WTC11 (cell line): ENCODE measurements around the gene GABBR2. TPM values are rescaled to one million over a fixed set of nuclear protein-coding genes. Genes with fewer than 3 reads are reported as not detected.

Experiments
- ATAC-seq: fragments of 200-7000 bp; cut with Tn5 transposase; 2 replicates; pipeline ENCODE4 v1.10.0; 2021; ENCODE audit warnings: mild to moderate bottlenecking, moderate library complexity
- Bru-seq: library from RNA; stranded (reverse); fragments of 400-500 nt; gene quantifications from one replicate; lab custom pipeline; 2021; lab: Mats Ljungman, UMichigan
- CTCF ChIA-PET: fragments of 300-600 bp; sonication (Branson Sonifier 250); formaldehyde crosslinking; loops from one replicate; lab custom pipeline; 2021; ENCODE audit warnings: antibody characterized with exemption; lab: Charles Lee
- POLR2A ChIA-PET: fragments of 350-600 bp; sonication (Branson Sonifier 250); formaldehyde crosslinking; loops from one replicate; lab custom pipeline; 2021; ENCODE audit warnings: antibody characterized with exemption; lab: Charles Lee
- DNase-seq: peaks from one replicate; pipeline ENCODE4 v3.0.0; 2021; ENCODE audit warnings: low spot score
- H3K27ac Mint-ChIP-seq: 2 replicates; pipeline ENCODE4 v1.8.0; 2021; ENCODE audit warnings: mixed read lengths
- H3K27me3 Mint-ChIP-seq: 2 replicates; pipeline ENCODE4 v1.8.0; 2021; ENCODE audit warnings: low read depth, mild to moderate bottlenecking, moderate library complexity, mixed read lengths
- H3K36me3 Mint-ChIP-seq: 2 replicates; pipeline ENCODE4 v1.8.0; 2021; ENCODE audit warnings: mixed read lengths
- H3K4me1 Mint-ChIP-seq: 2 replicates; pipeline ENCODE4 v1.8.0; 2022; ENCODE audit warnings: mixed read lengths
- H3K4me3 Mint-ChIP-seq: 2 replicates; pipeline ENCODE4 v1.8.0; 2021; ENCODE audit warnings: mild to moderate bottlenecking, moderate library complexity, mixed read lengths
- H3K9me3 Mint-ChIP-seq: 2 replicates; pipeline ENCODE4 v1.8.0; 2021; ENCODE audit warnings: mixed read lengths
- ARID4B ChIP-seq: sonication (generic); formaldehyde crosslinking; IDR thresholded peaks from 2 replicates; pipeline ENCODE4 v1.8.0; 2023; ENCODE audit warnings: missing genetic modification reagents, mild to moderate bottlenecking, borderline replicate concordance
- ELF4 ChIP-seq: sonication (generic); formaldehyde crosslinking; IDR thresholded peaks from 2 replicates; pipeline ENCODE4 v1.8.1; 2022; ENCODE audit warnings: low read depth, mild to moderate bottlenecking, moderate library complexity, missing genetic modification reagents
- ETV6 ChIP-seq: sonication (generic); formaldehyde crosslinking; IDR thresholded peaks from 2 replicates; pipeline ENCODE4 v1.8.1; 2022; ENCODE audit warnings: mild to moderate bottlenecking, missing genetic modification reagents
- FOXK1 ChIP-seq: sonication (generic); formaldehyde crosslinking; IDR thresholded peaks from 2 replicates; pipeline ENCODE4 v1.8.0; 2022; ENCODE audit warnings: mild to moderate bottlenecking, moderate library complexity, missing genetic modification reagents
- JAZF1 ChIP-seq: fragments of 250-450 bp; sonication (Bioruptor Pico); IDR thresholded peaks from 2 replicates; pipeline ENCODE4 v1.9.0; 2021; ENCODE audit warnings: moderate library complexity, mild to moderate bottlenecking, inconsistent platforms
- KAT7 ChIP-seq: sonication (generic); formaldehyde crosslinking; IDR thresholded peaks from 2 replicates; pipeline ENCODE4 v1.8.1; 2023; ENCODE audit warnings: missing genetic modification reagents, mild to moderate bottlenecking, borderline replicate concordance
- MAX ChIP-seq: sonication (generic); formaldehyde crosslinking; IDR thresholded peaks from 2 replicates; pipeline ENCODE4 v1.8.0; 2022; ENCODE audit warnings: mild to moderate bottlenecking, missing genetic modification reagents
- NFYB ChIP-seq: sonication (generic); formaldehyde crosslinking; conservative IDR thresholded peaks from 2 replicates; pipeline ENCODE4 v1.8.0; 2022; ENCODE audit warnings: low read depth, missing genetic modification reagents
- OVOL2 ChIP-seq: fragments of 250-450 bp; sonication (Bioruptor Pico); IDR thresholded peaks from 2 replicates; pipeline ENCODE4 v1.9.0; 2021; ENCODE audit warnings: mild to moderate bottlenecking, borderline replicate concordance
- PRRX2 ChIP-seq: fragments of 250-450 bp; sonication (Bioruptor Pico); IDR thresholded peaks from 2 replicates; pipeline ENCODE4 v1.8.0; 2021; ENCODE audit warnings: mild to moderate bottlenecking
- SOX15 ChIP-seq: fragments of 250-450 bp; sonication (Bioruptor Pico); IDR thresholded peaks from 2 replicates; pipeline ENCODE4 v1.9.0; 2021; ENCODE audit warnings: mild to moderate bottlenecking
- ZBTB21 ChIP-seq: sonication (generic); formaldehyde crosslinking; IDR thresholded peaks from 2 replicates; pipeline ENCODE4 v1.8.1; 2023; ENCODE audit warnings: mild to moderate bottlenecking, missing genetic modification reagents, borderline replicate concordance
- ZNF281 ChIP-seq: sonication (generic); formaldehyde crosslinking; IDR thresholded peaks from 2 replicates; pipeline ENCODE4 v1.8.0; 2023; ENCODE audit warnings: mild to moderate bottlenecking, missing genetic modification reagents
- ZNF423 ChIP-seq: fragments of 250-450 bp; sonication (Bioruptor Pico); IDR thresholded peaks from 2 replicates; pipeline ENCODE4 v2.1.2; 2022; ENCODE audit warnings: mild to moderate bottlenecking, moderate library complexity
- long read RNA-seq, 3 experiments: library from RNA in 1 of 3; library from capped mRNA in 1 of 3; library from polyadenylated mRNA in 1 of 3; unstranded in 2 of 3; stranded (forward) in 1 of 3; transcript quantifications; one replicate each; pipeline ENCODE4 v2.0.0, GENCODE V29; 2021
- total RNA-seq: library from RNA; stranded (reverse); gene quantifications from 3 replicates; pipeline ENCODE4 v1.2.3, GENCODE V29; 2021
- TF ChIP-seq, protein P1 (sequence below): fragments of 250-450 bp; sonication (Bioruptor Pico); IDR thresholded peaks from 2 replicates; pipeline ENCODE4 v1.9.0; 2021; ENCODE audit warnings: mild to moderate bottlenecking, borderline replicate concordance
- TF ChIP-seq, protein P2 (sequence below): sonication (generic); formaldehyde crosslinking; conservative IDR thresholded peaks from 2 replicates; pipeline ENCODE4 v1.8.1; 2023; ENCODE audit warnings: mild to moderate bottlenecking, low read depth, missing genetic modification reagents, moderate library complexity

The GABBR2 gene
- 0.92 to 2.2 TPM (median 1.5 TPM) in 3 replicates for total RNA-seq
- percentile 17 among the genes with signal in this experiment for Bru-seq, nascent RNA
- long read RNA-seq, experiment 1, full-length matches to known transcripts = 4 of 7 reads
- long read RNA-seq, experiment 1, partial matches to known transcripts = 1 of 7 reads
- long read RNA-seq, experiment 1, other reads (novel, unspliced or antisense) = 2 of 7 reads
- long read RNA-seq, experiment 2, partial matches to known transcripts = 0 of 2 reads
- long read RNA-seq, experiment 2, other reads (novel, unspliced or antisense) = 2 of 2 reads
- long read RNA-seq, experiment 3 = 0 reads

- 0 out of 2 replicates have a peak, but pooled peaks have one; percentile 30 for TF ChIP-seq ETV6 (CRISPR knock-in tag)
- TF ChIP-seq ZBTB21 (CRISPR knock-in tag) = 0 out of 2 replicates have a peak, but pooled peaks have one; percentile 44
- TF ChIP-seq, protein P1, sequence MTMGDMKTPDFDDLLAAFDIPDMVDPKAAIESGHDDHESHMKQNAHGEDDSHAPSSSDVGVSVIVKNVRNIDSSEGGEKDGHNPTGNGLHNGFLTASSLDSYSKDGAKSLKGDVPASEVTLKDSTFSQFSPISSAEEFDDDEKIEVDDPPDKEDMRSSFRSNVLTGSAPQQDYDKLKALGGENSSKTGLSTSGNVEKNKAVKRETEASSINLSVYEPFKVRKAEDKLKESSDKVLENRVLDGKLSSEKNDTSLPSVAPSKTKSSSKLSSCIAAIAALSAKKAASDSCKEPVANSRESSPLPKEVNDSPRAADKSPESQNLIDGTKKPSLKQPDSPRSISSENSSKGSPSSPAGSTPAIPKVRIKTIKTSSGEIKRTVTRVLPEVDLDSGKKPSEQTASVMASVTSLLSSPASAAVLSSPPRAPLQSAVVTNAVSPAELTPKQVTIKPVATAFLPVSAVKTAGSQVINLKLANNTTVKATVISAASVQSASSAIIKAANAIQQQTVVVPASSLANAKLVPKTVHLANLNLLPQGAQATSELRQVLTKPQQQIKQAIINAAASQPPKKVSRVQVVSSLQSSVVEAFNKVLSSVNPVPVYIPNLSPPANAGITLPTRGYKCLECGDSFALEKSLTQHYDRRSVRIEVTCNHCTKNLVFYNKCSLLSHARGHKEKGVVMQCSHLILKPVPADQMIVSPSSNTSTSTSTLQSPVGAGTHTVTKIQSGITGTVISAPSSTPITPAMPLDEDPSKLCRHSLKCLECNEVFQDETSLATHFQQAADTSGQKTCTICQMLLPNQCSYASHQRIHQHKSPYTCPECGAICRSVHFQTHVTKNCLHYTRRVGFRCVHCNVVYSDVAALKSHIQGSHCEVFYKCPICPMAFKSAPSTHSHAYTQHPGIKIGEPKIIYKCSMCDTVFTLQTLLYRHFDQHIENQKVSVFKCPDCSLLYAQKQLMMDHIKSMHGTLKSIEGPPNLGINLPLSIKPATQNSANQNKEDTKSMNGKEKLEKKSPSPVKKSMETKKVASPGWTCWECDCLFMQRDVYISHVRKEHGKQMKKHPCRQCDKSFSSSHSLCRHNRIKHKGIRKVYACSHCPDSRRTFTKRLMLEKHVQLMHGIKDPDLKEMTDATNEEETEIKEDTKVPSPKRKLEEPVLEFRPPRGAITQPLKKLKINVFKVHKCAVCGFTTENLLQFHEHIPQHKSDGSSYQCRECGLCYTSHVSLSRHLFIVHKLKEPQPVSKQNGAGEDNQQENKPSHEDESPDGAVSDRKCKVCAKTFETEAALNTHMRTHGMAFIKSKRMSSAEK (CRISPR knock-in tag) = no peak
- TF ChIP-seq, all 79 proteins: peak for 2
- ChIA-PET POLR2A (no interaction called here), CTCF (interaction anchor here (0.6 to 2.0 kb wide), 7 partner anchors 30 to 394 kb away, joined by 3 to 8 read pairs (median 5); no protein-coding TSS in a partner anchor)
- Mint-ChIP-seq H3K36me3 (no peaks in the 10 kb centered on the region), H3K4me3 (peak within 1 kb of the TSS; percentile 64), H3K4me1 (peaks cover 8% of the 10 kb centered on the region), H3K9me3 (no peaks in the 10 kb centered on the region), H3K27ac (no peak within 1 kb of the TSS), H3K27me3 (peaks cover 80% of the 10 kb centered on the region)
- DNase-seq (peak; percentile 61), ATAC-seq (peak; percentile 17)
Measured at GRCh38 chr9:98708933-98709911, at the start of gene GABBR2. Gene GABBR2 (minus strand): TSS chr9:98708935. CDS start chr9:98708737, 198 bp downstream.

GRCh38 chr9:98755006-98755618, 46.4 kb upstream of the GABBR2 start:
- CTCF ChIA-PET = interaction anchor here (0.7 to 1.3 kb wide), 4 partner anchors 9 to 26 kb away, joined by 3 to 6 read pairs (median 4); no protein-coding TSS in a partner anchor
- H3K4me3 Mint-ChIP-seq = no peak overlapping the region
- no peak overlapping the region for H3K27ac Mint-ChIP-seq
- H3K4me1 Mint-ChIP-seq = no peaks in the 10 kb centered on the region
- H3K9me3 Mint-ChIP-seq = peaks cover 20% of the 10 kb centered on the region
- H3K36me3 Mint-ChIP-seq = peaks cover 64% of the 10 kb centered on the region
- POLR2A ChIA-PET = interaction anchor here (0.6 kb wide), 1 partner anchor 839 kb away, joined by 3 read pairs; no protein-coding TSS in a partner anchor
- DNase-seq (no peak), ATAC-seq (peak; percentile 72)
- no peaks in the 10 kb centered on the region for H3K27me3 Mint-ChIP-seq
- TF ChIP-seq OVOL2 (no peak), SOX15 (CRISPR knock-in tag) (no peak), MAX (CRISPR knock-in tag) (no peak), ZNF423 (CRISPR knock-in tag) (no peak), ELF4 (no peak), FOXK1 (no peak), ARID4B (CRISPR knock-in tag) (no peak), NFYB (CRISPR knock-in tag) (no peak), PRRX2 (no peak), KAT7 (CRISPR knock-in tag) (no peak), JAZF1 (CRISPR knock-in tag) (no peak), ZNF281 (CRISPR knock-in tag) (no peak)
- TF ChIP-seq, protein P2, sequence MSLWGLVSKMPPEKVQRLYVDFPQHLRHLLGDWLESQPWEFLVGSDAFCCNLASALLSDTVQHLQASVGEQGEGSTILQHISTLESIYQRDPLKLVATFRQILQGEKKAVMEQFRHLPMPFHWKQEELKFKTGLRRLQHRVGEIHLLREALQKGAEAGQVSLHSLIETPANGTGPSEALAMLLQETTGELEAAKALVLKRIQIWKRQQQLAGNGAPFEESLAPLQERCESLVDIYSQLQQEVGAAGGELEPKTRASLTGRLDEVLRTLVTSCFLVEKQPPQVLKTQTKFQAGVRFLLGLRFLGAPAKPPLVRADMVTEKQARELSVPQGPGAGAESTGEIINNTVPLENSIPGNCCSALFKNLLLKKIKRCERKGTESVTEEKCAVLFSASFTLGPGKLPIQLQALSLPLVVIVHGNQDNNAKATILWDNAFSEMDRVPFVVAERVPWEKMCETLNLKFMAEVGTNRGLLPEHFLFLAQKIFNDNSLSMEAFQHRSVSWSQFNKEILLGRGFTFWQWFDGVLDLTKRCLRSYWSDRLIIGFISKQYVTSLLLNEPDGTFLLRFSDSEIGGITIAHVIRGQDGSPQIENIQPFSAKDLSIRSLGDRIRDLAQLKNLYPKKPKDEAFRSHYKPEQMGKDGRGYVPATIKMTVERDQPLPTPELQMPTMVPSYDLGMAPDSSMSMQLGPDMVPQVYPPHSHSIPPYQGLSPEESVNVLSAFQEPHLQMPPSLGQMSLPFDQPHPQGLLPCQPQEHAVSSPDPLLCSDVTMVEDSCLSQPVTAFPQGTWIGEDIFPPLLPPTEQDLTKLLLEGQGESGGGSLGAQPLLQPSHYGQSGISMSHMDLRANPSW (CRISPR knock-in tag) = no peak
